Measurements from ENCODE around the gene CSNK2A1. TPM values are rescaled to one million over a fixed set of nuclear protein-coding genes. Genes with fewer than 3 reads are reported as not detected.
A peak's percentile ranks its signal among the peaks of the same experiment; 100 is the strongest.

CSNK2A1 gene
- total RNA-seq, 2 experiments from 2014 or later = 180 to 202 TPM

- Mint-ChIP-seq H3K4me3 (no peak overlapping the region), H3K27me3 (peaks cover 43% of the 10 kb centered on the region), H3K27ac (no peak overlapping the region), H3K36me3 (no peaks in the 10 kb centered on the region), H3K4me1 (no peaks in the 10 kb centered on the region), H3K9me3 (no peaks in the 10 kb centered on the region)
- DNase-seq = no peak
Measured at GRCh38 chr20:573414-574296, 30.1 kb upstream of the CSNK2A1 start.

- no peak for DNase-seq
- Mint-ChIP-seq H3K4me3 (no peak overlapping the region), H3K27ac (no peak overlapping the region), H3K4me1 (no peaks in the 10 kb centered on the region), H3K36me3 (no peaks in the 10 kb centered on the region), H3K9me3 (no peaks in the 10 kb centered on the region), H3K27me3 (peaks cover 43% of the 10 kb centered on the region)
Measured at GRCh38 chr20:572727-573126, 29.1 kb upstream of the CSNK2A1 start.

GRCh38 chr20:571754-572441 lies 28.3 kb upstream of the CSNK2A1 start:
- peaks cover 51% of the 10 kb centered on the region for H3K27me3 Mint-ChIP-seq
- H3K27ac Mint-ChIP-seq = no peak overlapping the region
- DNase-seq = no peak

GRCh38 chr20:568673-569415 lies 25.3 kb upstream of the CSNK2A1 start:
- Mint-ChIP-seq H3K4me3 (no peak overlapping the region), H3K27ac (no peak overlapping the region), H3K9me3 (no peaks in the 10 kb centered on the region), H3K36me3 (no peaks in the 10 kb centered on the region), H3K4me1 (no peaks in the 10 kb centered on the region), H3K27me3 (peaks cover 38% of the 10 kb centered on the region)
- no peak for DNase-seq

More at GRCh38 chr20:571754-572441, 28.3 kb upstream of the CSNK2A1 start:
- no peak overlapping the region for H3K4me3 Mint-ChIP-seq
- no peaks in the 10 kb centered on the region for H3K4me1 Mint-ChIP-seq
- H3K36me3 Mint-ChIP-seq = no peaks in the 10 kb centered on the region
- H3K9me3 Mint-ChIP-seq = no peaks in the 10 kb centered on the region

GRCh38 chr20:568097-568652 lies 24.6 kb upstream of the CSNK2A1 start:
- Mint-ChIP-seq H3K27ac (no peak overlapping the region), H3K27me3 (peaks cover 31% of the 10 kb centered on the region), H3K4me3 (no peak overlapping the region), H3K36me3 (no peaks in the 10 kb centered on the region), H3K9me3 (no peaks in the 10 kb centered on the region), H3K4me1 (no peaks in the 10 kb centered on the region)
- DNase-seq = no peak

- no peaks in the 10 kb centered on the region for H3K36me3 Mint-ChIP-seq
- no peak overlapping the region for H3K27ac Mint-ChIP-seq
- no peak overlapping the region for H3K4me3 Mint-ChIP-seq
- H3K27me3 Mint-ChIP-seq = peaks cover 27% of the 10 kb centered on the region
- no peaks in the 10 kb centered on the region for H3K4me1 Mint-ChIP-seq
- no peaks in the 10 kb centered on the region for H3K9me3 Mint-ChIP-seq
- DNase-seq = no peak
Measured at GRCh38 chr20:564192-564591, 20.6 kb upstream of the CSNK2A1 start.

- H3K4me3 Mint-ChIP-seq = no peak overlapping the region
- H3K27me3 Mint-ChIP-seq = peaks cover 21% of the 10 kb centered on the region
- no peak overlapping the region for H3K27ac Mint-ChIP-seq
- DNase-seq = no peak
- no peaks in the 10 kb centered on the region for H3K9me3 Mint-ChIP-seq
- H3K4me1 Mint-ChIP-seq = no peaks in the 10 kb centered on the region
- H3K36me3 Mint-ChIP-seq = no peaks in the 10 kb centered on the region
Measured at GRCh38 chr20:563187-563586, 19.6 kb upstream of the CSNK2A1 start.

- no peaks in the 10 kb centered on the region for H3K9me3 Mint-ChIP-seq
- no peak overlapping the region for H3K27ac Mint-ChIP-seq
- peaks cover 18% of the 10 kb centered on the region for H3K27me3 Mint-ChIP-seq
- H3K4me3 Mint-ChIP-seq = no peak overlapping the region
- no peaks in the 10 kb centered on the region for H3K36me3 Mint-ChIP-seq
- H3K4me1 Mint-ChIP-seq = no peaks in the 10 kb centered on the region
- no peak for DNase-seq
Measured at GRCh38 chr20:562232-562897, 18.8 kb upstream of the CSNK2A1 start.

GRCh38 chr20:561437-562231 lies 18.0 kb upstream of the CSNK2A1 start:
- peak; percentile 52 for DNase-seq
- Mint-ChIP-seq H3K27me3 (peaks cover 13% of the 10 kb centered on the region), H3K36me3 (no peaks in the 10 kb centered on the region), H3K4me3 (no peak overlapping the region), H3K4me1 (no peaks in the 10 kb centered on the region), H3K9me3 (no peaks in the 10 kb centered on the region), H3K27ac (no peak overlapping the region)

GRCh38 chr20:560680-561079 lies 17.1 kb upstream of the CSNK2A1 start:
- DNase-seq = no peak
- H3K4me3 Mint-ChIP-seq = no peak overlapping the region
- peaks cover 13% of the 10 kb centered on the region for H3K27me3 Mint-ChIP-seq
- no peak overlapping the region for H3K27ac Mint-ChIP-seq
- H3K9me3 Mint-ChIP-seq = no peaks in the 10 kb centered on the region
- H3K36me3 Mint-ChIP-seq = no peaks in the 10 kb centered on the region
- no peaks in the 10 kb centered on the region for H3K4me1 Mint-ChIP-seq

- Mint-ChIP-seq H3K4me3 (no peak overlapping the region), H3K9me3 (no peaks in the 10 kb centered on the region), H3K4me1 (no peaks in the 10 kb centered on the region), H3K36me3 (no peaks in the 10 kb centered on the region), H3K27me3 (peaks cover 24% of the 10 kb centered on the region), H3K27ac (no peak overlapping the region)
- no peak for DNase-seq
Measured at GRCh38 chr20:558117-558516, 14.5 kb upstream of the CSNK2A1 start.

- H3K4me3 Mint-ChIP-seq = no peak overlapping the region
- no peaks in the 10 kb centered on the region for H3K4me1 Mint-ChIP-seq
- H3K9me3 Mint-ChIP-seq = no peaks in the 10 kb centered on the region
- no peaks in the 10 kb centered on the region for H3K36me3 Mint-ChIP-seq
- DNase-seq = no peak
- peaks cover 30% of the 10 kb centered on the region for H3K27me3 Mint-ChIP-seq
- H3K27ac Mint-ChIP-seq = no peak overlapping the region
Measured at GRCh38 chr20:556984-557383, 13.4 kb upstream of the CSNK2A1 start.

- Mint-ChIP-seq H3K4me1 (no peaks in the 10 kb centered on the region), H3K27me3 (peaks cover 34% of the 10 kb centered on the region), H3K27ac (no peak overlapping the region), H3K4me3 (no peak overlapping the region), H3K36me3 (no peaks in the 10 kb centered on the region), H3K9me3 (no peaks in the 10 kb centered on the region)
- DNase-seq = no peak
Measured at GRCh38 chr20:555976-556385, 12.4 kb upstream of the CSNK2A1 start.

GRCh38 chr20:550611-551010 lies 7.0 kb upstream of the CSNK2A1 start:
- Mint-ChIP-seq H3K4me1 (no peaks in the 10 kb centered on the region), H3K27me3 (peaks cover 37% of the 10 kb centered on the region), H3K27ac (no peak overlapping the region), H3K36me3 (no peaks in the 10 kb centered on the region), H3K9me3 (no peaks in the 10 kb centered on the region), H3K4me3 (no peak overlapping the region)
- DNase-seq = no peak
